ENCODE results near the gene KIRREL3. TPM values are rescaled to one million over a fixed set of nuclear protein-coding genes. Genes with fewer than 3 reads are reported as not detected.

KIRREL3 gene
- not detected in 2 replicates for total RNA-seq

DNA sequence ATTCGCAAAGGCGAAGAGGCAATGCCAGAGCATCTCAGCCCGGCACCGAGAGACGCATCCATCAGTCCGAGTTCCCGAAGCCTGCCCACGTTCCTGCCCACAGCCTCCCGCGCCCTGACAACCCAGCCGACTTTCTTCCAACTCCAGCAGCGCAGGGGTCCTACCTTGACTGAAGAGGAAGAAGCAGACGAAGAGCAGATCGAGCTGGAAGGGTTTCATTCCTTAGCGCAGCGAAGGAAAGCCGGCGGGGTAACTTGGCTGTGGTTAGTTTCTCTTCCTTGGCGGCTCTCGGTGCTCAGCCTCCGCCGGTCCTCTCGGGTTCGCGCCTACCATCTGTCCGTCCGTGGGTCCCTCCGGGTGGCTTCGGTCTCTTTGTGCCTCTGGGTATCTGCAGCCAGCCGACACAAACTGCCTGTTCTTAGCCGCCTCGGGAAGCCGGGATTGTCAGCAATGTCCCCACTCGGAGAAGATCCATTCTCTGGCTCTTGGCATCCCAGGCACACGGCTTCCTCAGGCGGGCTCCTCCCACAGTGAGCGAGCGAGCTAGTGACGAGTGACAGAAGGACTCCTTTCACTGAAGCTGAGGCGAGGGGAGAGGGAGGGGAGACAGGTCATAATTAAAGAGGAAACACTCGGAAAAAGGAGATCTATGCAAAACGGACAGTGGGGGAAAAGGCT lies at the start of gene KIRREL3:
TSS of gene KIRREL3 (minus strand) at position 480 of the 678 bp plus-strand sequence.

